HUES48 (cell line): ENCODE results near the gene GFPT2.

Experiments used
- H3K27ac ChIP-seq: one replicate; pipeline ENCODE4 v1.7.0; 2013; ENCODE audit warnings: low read depth, low read length, inconsistent platforms
- H3K27me3 ChIP-seq: 2 replicates; pipeline ENCODE4 v1.6.1; 2013; ENCODE audit warnings: mild to moderate bottlenecking, low read length; ENCODE audit not compliant: control insufficient read depth, insufficient read depth
- H3K36me3 ChIP-seq: 2 replicates; pipeline ENCODE4 v1.6.1; 2013; ENCODE audit warnings: low read length; ENCODE audit not compliant: control insufficient read depth, insufficient read depth
- H3K4me1 ChIP-seq: 2 replicates; pipeline ENCODE4 v1.6.1; 2013; ENCODE audit warnings: mild to moderate bottlenecking, low read length; ENCODE audit not compliant: control insufficient read depth, insufficient read depth
- H3K4me3 ChIP-seq: 2 replicates; pipeline ENCODE4 v1.5.1; 2013; ENCODE audit warnings: mild to moderate bottlenecking, low read depth, low read length
- H3K9ac ChIP-seq: 2 replicates; pipeline ENCODE4 v1.6.1; 2013; ENCODE audit warnings: mild to moderate bottlenecking, low read depth, low read length, moderate library complexity
- H3K9me3 ChIP-seq: 2 replicates; pipeline ENCODE4 v1.6.1; 2013; ENCODE audit warnings: low read length; ENCODE audit not compliant: control insufficient read depth, insufficient read depth

Gene GFPT2

GRCh38 chr5:180390441-180391190, 37.5 kb upstream of the GFPT2 start:
- Histone ChIP-seq H3K4me1 (peaks cover 4% of the 10 kb centered on the region; the same call in 1 of the 2 replicates), H3K27ac (no peak overlapping the region), H3K9me3 (no peaks in the 10 kb centered on the region), H3K4me3 (no peak overlapping the region), H3K27me3 (no peaks in the 10 kb centered on the region), H3K9ac (no peak overlapping the region), H3K36me3 (no peaks in the 10 kb centered on the region)

- no peak overlapping the region for H3K4me3 ChIP-seq
- H3K27ac ChIP-seq, result no peak overlapping the region
- H3K9me3 ChIP-seq, result no peaks in the 10 kb centered on the region
- no peak overlapping the region for H3K9ac ChIP-seq
- no peaks in the 10 kb centered on the region for H3K36me3 ChIP-seq
- H3K4me1 ChIP-seq, result peaks cover 4% of the 10 kb centered on the region; the same call in 1 of the 2 replicates
- no peaks in the 10 kb centered on the region for H3K27me3 ChIP-seq
These were observed 36.3 kb upstream of the GFPT2 start for GRCh38 chr5:180389252-180390101.

- no peaks in the 10 kb centered on the region for H3K27me3 ChIP-seq
- H3K4me3 ChIP-seq, result no peak overlapping the region
- H3K4me1 ChIP-seq, result peaks cover 4% of the 10 kb centered on the region; the same call in 1 of the 2 replicates
- H3K9me3 ChIP-seq, result no peaks in the 10 kb centered on the region
- H3K27ac ChIP-seq, result no peak overlapping the region
- no peaks in the 10 kb centered on the region for H3K36me3 ChIP-seq
- no peak overlapping the region for H3K9ac ChIP-seq
These were observed 34.7 kb upstream of the GFPT2 start for GRCh38 chr5:180387798-180388197.

- Histone ChIP-seq H3K27me3 (no peaks in the 10 kb centered on the region), H3K9me3 (no peaks in the 10 kb centered on the region), H3K9ac (no peak overlapping the region), H3K4me3 (no peak overlapping the region), H3K4me1 (no peaks in the 10 kb centered on the region), H3K36me3 (no peaks in the 10 kb centered on the region), H3K27ac (no peak overlapping the region)
These were observed 29.8 kb upstream of the GFPT2 start for GRCh38 chr5:180382926-180383325.

GRCh38 chr5:180381851-180382480, 28.8 kb upstream of the GFPT2 start:
- Histone ChIP-seq H3K27me3 (no peaks in the 10 kb centered on the region), H3K4me1 (no peaks in the 10 kb centered on the region), H3K9ac (no peak overlapping the region), H3K4me3 (no peak overlapping the region), H3K36me3 (no peaks in the 10 kb centered on the region), H3K9me3 (no peaks in the 10 kb centered on the region), H3K27ac (no peak overlapping the region)

GRCh38 chr5:180381428-180381827, 28.3 kb upstream of the GFPT2 start:
- H3K27ac ChIP-seq, result no peak overlapping the region
- H3K9ac ChIP-seq, result no peak overlapping the region
- no peaks in the 10 kb centered on the region for H3K9me3 ChIP-seq
- H3K4me3 ChIP-seq, result no peak overlapping the region
- H3K36me3 ChIP-seq, result no peaks in the 10 kb centered on the region
- H3K27me3 ChIP-seq, result no peaks in the 10 kb centered on the region
- H3K4me1 ChIP-seq, result no peaks in the 10 kb centered on the region

GRCh38 chr5:180380856-180381255, 27.7 kb upstream of the GFPT2 start:
- no peaks in the 10 kb centered on the region for H3K27me3 ChIP-seq
- H3K4me1 ChIP-seq, result no peaks in the 10 kb centered on the region
- H3K27ac ChIP-seq, result no peak overlapping the region

GRCh38 chr5:180380441-180380840, 27.3 kb upstream of the GFPT2 start:
- Histone ChIP-seq H3K27ac (no peak overlapping the region), H3K9ac (no peak overlapping the region), H3K9me3 (no peaks in the 10 kb centered on the region), H3K36me3 (no peaks in the 10 kb centered on the region), H3K4me1 (no peaks in the 10 kb centered on the region), H3K27me3 (no peaks in the 10 kb centered on the region), H3K4me3 (no peak overlapping the region)

More at GRCh38 chr5:180380856-180381255, 27.7 kb upstream of the GFPT2 start:
- Histone ChIP-seq H3K36me3 (no peaks in the 10 kb centered on the region), H3K9me3 (no peaks in the 10 kb centered on the region), H3K4me3 (no peak overlapping the region), H3K9ac (no peak overlapping the region)

- no peaks in the 10 kb centered on the region for H3K27me3 ChIP-seq
- no peak overlapping the region for H3K9ac ChIP-seq
- H3K36me3 ChIP-seq, result no peaks in the 10 kb centered on the region
- no peaks in the 10 kb centered on the region for H3K4me1 ChIP-seq
- no peak overlapping the region for H3K27ac ChIP-seq
- H3K9me3 ChIP-seq, result no peaks in the 10 kb centered on the region
- H3K4me3 ChIP-seq, result no peak overlapping the region
These were observed 26.4 kb upstream of the GFPT2 start for GRCh38 chr5:180379355-180380070.

- H3K9me3 ChIP-seq, result no peaks in the 10 kb centered on the region
- no peaks in the 10 kb centered on the region for H3K36me3 ChIP-seq
- H3K27ac ChIP-seq, result no peak overlapping the region
- H3K27me3 ChIP-seq, result no peaks in the 10 kb centered on the region
- no peak overlapping the region for H3K9ac ChIP-seq
- H3K4me3 ChIP-seq, result no peak overlapping the region
- H3K4me1 ChIP-seq, result no peaks in the 10 kb centered on the region
These were observed 25.6 kb upstream of the GFPT2 start for GRCh38 chr5:180378438-180379344.
